NB4 (cell line): Measurements from ENCODE around the gene TRIM75.

Experiments
- DNase-seq: peaks from one replicate; pipeline ENCODE4 v3.0.0; 2010; ENCODE audit warnings: low read depth
- H3K4me3 ChIP-seq: one replicate; pipeline ENCODE4 v1.5.1; 2011; ENCODE audit warnings: mild to moderate bottlenecking, low read depth, low read length, moderate library complexity
- MYC ChIP-seq: IDR thresholded peaks from 2 replicates; pipeline ENCODE4 v1.6.1; 2011; ENCODE audit warnings: low read depth, low read length
- POLR2A ChIP-seq: IDR thresholded peaks from 2 replicates; pipeline ENCODE4 v1.6.1; 2011; ENCODE audit warnings: mild to moderate bottlenecking; ENCODE audit not compliant: insufficient read length; ENCODE audit errors: extremely low read depth
- TF ChIP-seq, protein P1 (sequence below): IDR thresholded peaks from one replicate; pipeline ENCODE4 v1.5.1; 2012; ENCODE audit warnings: low read depth, low read length
- TF ChIP-seq, protein P2 (sequence below): IDR thresholded peaks from 2 replicates; pipeline ENCODE4 v1.6.1; 2011; ENCODE audit warnings: low read depth, low read length

The TRIM75 gene

DNA sequence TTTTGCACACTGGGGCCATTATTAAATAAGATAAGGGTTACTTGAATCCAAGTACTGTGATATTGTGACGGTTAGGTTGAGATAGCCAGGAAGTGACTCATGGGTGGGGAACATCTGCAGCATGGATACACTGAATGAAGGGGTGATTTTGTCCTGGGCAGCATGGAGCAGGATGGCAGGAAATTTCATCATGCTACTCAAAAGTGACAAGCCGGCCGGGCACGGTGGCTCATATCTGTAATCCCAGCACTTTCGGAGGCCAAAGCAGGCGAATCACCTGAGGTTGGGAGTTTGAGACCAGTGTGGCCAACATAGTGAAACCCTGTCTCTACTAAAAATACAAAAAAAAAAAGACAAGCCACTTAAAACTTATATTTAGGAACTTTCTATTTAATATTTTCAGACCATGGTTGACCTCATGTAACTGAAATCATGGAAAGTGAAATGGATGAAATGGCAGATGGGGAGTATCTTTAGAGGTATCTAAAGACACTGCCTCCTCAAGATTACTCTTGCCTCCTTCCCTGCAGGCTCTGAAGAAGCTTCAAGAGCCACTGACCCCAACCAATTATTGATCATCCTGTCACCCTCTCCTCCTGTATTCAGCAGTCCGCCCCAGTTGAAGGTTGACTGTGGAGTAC lies 25.8 kb upstream of the TRIM75 start:
- H3K4me3 ChIP-seq, result no peak overlapping the region
- TF ChIP-seq MYC (no peak), POLR2A (no peak)
- TF ChIP-seq, protein P1, sequence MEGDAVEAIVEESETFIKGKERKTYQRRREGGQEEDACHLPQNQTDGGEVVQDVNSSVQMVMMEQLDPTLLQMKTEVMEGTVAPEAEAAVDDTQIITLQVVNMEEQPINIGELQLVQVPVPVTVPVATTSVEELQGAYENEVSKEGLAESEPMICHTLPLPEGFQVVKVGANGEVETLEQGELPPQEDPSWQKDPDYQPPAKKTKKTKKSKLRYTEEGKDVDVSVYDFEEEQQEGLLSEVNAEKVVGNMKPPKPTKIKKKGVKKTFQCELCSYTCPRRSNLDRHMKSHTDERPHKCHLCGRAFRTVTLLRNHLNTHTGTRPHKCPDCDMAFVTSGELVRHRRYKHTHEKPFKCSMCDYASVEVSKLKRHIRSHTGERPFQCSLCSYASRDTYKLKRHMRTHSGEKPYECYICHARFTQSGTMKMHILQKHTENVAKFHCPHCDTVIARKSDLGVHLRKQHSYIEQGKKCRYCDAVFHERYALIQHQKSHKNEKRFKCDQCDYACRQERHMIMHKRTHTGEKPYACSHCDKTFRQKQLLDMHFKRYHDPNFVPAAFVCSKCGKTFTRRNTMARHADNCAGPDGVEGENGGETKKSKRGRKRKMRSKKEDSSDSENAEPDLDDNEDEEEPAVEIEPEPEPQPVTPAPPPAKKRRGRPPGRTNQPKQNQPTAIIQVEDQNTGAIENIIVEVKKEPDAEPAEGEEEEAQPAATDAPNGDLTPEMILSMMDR, result no peak
- TF ChIP-seq, protein P2, sequence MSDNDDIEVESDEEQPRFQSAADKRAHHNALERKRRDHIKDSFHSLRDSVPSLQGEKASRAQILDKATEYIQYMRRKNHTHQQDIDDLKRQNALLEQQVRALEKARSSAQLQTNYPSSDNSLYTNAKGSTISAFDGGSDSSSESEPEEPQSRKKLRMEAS, result no peak
- DNase-seq, result no peak

DNA sequence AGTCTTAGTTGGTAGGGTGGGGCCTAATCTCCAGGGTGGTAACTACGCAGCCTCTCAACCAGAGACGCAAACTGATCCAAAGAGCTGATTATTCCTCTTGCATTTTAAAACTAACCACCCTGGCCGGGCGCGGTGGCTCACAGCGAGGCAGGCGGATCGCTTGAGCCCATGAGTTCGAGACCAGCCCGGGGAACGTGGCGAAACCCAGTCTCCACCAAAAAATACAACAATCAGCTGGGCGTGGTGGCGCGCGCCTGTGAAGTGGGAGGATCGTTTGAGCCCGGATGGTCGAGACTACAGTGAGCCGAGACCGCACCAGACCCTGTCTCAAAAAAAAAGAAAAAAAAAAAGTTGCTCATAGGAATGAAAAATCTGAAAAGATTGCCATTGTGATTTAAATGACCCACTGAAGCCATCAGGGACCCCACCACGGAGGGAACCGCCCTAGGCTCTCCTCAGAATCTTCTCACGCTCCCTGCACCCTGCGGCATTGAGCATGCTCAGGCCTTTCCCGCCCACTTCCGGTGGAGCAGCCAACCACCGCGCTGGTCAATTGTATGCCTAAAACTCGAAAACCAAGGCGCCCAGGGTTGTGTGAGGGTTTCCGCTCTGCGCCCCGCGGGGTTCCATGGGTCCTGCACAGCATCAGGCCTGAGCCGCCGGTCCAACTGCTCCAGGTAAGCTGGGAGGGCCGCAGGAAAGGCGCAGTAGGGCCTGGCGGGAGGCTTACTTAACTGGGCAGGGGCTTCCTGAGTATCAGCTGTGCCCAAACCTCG lies 22.0 kb upstream of the TRIM75 start, which contains the start of gene TRIM60:
Gene TRIM60, plus strand, starts transcription at position 564 of the 776 bp plus-strand sequence. CDS start 8,074 bp downstream, outside the sequence.
- no peak for DNase-seq
- no peak for TF ChIP-seq MYC

DNA sequence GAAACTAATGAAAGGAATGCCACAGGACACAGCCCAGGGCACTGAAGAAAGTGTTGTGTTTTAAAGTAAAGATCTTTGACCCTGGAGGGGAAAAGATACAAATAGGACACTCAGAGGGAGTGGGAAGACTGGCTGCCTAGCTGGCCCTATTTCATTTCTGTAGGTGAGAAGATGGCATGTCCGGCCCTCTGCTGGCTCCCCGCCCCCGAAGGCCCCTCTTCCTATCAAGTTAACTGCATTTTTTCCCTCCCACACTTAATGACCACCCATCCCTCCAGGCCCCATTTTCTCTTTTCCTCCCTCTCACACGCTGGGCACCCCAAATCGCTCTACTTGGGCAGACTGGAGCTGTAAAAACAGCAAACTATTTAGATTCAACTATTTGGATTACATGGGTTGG lies 5.5 kb upstream of the TRIM75 start:
- DNase-seq, result no peak
- no peak overlapping the region for H3K4me3 ChIP-seq
- TF ChIP-seq, protein P1, result no peak
- TF ChIP-seq POLR2A (no peak), MYC (no peak)
- TF ChIP-seq, protein P2, result no peak

More for the DNA sequence above, 22.0 kb upstream of the TRIM75 start, which contains the start of gene TRIM60:
- H3K4me3 ChIP-seq, result no peak within 1 kb of the TSS

DNA sequence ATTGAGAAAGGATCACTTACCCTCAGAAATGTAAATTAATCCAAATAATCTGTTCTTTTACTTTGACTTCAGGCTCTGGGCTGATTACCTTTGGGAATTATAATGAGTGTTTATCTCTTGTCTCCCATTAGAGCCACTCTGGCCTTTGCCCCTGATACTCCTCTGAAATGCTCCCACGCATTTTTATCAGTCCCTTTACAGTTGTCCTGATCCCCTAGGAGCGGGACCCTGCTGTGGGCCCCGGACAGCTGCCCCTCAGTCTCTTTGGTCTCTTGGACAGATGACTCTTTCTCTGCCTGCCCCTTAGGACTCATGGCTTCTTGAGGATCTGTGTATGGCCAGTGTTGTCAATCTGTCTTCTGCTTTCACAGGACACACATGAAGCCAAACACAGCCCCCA lies 1.0 kb upstream of the TRIM75 start:
- DNase-seq, result no peak
- no peak overlapping the region for H3K4me3 ChIP-seq
- no peak for TF ChIP-seq POLR2A
- TF ChIP-seq, protein P2, result no peak
- TF ChIP-seq MYC, result no peak
- TF ChIP-seq, protein P1, result no peak

DNA sequence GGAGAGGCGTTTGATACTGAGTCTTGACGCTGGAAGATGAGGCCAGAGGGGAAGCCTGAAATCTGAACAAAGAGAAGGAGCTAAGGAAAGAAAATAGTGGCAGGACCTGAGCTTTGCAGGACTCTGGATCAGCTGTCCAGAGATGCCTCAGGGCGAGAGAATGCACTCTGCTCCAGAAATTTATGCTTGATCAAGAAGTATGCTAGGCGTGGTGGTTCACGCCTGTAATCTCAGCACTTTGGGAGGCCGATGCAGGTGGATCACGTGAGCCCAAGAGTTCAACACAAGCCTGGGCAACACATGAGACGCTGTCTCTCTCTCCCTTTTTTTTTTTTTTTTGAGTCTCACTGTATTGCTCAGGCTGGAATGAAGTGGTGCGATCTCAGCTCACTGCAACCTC lies 1.9 kb downstream of the TRIM75 start:
- no peak overlapping the region for H3K4me3 ChIP-seq

DNA sequence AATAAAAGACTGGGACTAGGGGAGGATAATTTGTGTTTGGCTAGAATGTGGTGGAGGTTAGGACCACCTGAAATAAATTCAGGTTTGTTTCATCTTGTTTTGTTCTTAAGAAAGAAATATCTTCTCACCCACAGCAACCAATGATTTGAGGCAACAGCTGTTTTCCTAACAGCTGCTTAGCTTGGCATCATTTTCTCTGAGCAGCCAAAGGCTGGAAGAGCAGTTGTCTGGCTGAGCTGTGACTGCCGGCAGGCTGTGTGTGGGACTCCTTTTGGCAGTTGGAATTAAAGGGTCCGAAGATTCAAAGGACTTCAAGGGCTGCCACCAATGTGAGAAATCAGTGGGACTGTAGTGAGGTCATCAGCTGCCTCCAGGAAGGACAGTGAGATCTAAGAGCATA lies 5.0 kb downstream of the TRIM75 start:
- TF ChIP-seq MYC (no peak), POLR2A (no peak)
- TF ChIP-seq, protein P1, result no peak
- TF ChIP-seq, protein P2, result no peak
- H3K4me3 ChIP-seq, result no peak overlapping the region
- no peak for DNase-seq

More for the DNA sequence above, 1.9 kb downstream of the TRIM75 start:
- TF ChIP-seq POLR2A (no peak), MYC (no peak)
- TF ChIP-seq, protein P1, result no peak
- TF ChIP-seq, protein P2, result no peak
- DNase-seq, result no peak
